HG03575 (cell line): ENCODE data around the gene ART4.

Source experiments
- ATAC-seq: cut with Tn5 transposase; IDR thresholded peaks from one replicate; pipeline ENCODE4 v1.9.1; 2021; ENCODE audit not compliant: unreplicated experiment, insufficient number of reproducible peaks, low FRiP score; ENCODE audit errors: extremely low read depth

ART4 gene

DNA sequence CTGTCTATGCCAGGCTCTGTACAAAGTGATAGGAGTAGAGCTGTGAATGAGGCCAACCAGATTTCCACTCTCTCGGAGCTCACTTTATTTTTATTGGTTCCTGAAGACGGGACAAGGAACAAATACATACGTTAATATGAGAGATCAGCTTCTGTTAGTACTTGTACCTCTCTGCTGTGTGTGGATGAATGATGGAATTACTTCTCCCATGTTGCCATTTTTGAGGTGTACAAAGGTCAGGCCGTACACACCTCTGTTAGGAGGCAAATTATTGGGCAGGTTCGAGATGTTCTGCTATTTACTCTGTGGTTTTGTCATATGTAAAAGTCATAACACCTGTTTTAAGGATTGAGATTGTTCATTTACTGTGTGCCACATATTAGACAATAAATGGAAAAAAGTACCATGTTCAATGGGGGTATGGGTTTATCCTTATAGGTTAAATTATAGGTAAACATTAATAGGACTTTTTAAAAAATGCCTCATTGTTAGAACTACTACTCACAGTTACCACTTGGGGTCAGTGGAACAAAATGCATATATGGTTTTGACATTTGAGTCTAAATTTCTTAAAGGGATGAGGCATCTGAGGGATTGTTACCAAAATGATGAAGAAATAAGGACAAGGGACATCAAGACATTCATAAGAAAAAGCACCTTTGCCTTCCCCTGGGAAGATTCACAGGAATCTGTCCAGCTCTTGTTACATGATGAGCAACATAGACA lies 66.9 kb downstream of the ART4 start:
- no peak for ATAC-seq

DNA sequence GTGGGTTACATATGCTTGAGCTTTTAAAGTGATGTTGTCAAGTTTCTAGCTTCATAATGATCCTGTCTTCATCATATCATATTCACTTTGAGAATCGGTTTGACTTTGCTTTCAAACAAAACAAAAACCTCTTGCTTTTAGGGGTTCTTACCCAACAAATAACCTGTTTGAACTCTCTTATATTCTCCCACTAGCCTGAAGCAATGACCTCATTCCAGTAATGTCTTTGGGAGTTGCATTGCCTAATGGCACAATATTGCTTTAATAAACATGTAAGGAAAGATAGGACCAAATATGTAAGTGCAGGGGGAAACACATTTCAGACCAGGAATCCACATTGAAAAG lies 67.7 kb downstream of the ART4 start:
- no peak for ATAC-seq
